Uterus (tissue), 4 donors: ENCODE measurements around the gene MYADML2. TPM values are rescaled to one million over a fixed set of nuclear protein-coding genes. Genes with fewer than 3 reads are reported as not detected.

ENCODE experiments used
- DNase-seq, 2 donors: peaks; one replicate each; pipeline ENCODE4 v3.0.0-alpha.2; 2019 to 2020
- H3K27ac ChIP-seq, 2 donors: fragments of 200-600 bp; sonication (generic); 1 replicate in 1 of 2; 2 replicates in 1 of 2; pipeline ENCODE4 v1.5.1; 2016 to 2018
- H3K27me3 ChIP-seq, 2 donors: fragments of 200-600 bp; sonication (generic); one replicate each; pipeline ENCODE4 v1.5.1; 2018 to 2019; ENCODE audit warnings: control low read depth in 1 of 2
- H3K36me3 ChIP-seq, 2 donors: fragments of 200-600 bp; sonication (generic); one replicate each; pipeline ENCODE4 v1.5.1; 2019; ENCODE audit warnings: control low read depth in 1 of 2
- H3K4me1 ChIP-seq, 2 donors: fragments of 200-600 bp; sonication (generic); one replicate each; pipeline ENCODE4 v1.5.1; 2018 to 2019; ENCODE audit warnings: control low read depth in 1 of 2
- H3K4me3 ChIP-seq, 2 donors: fragments of 200-600 bp; sonication (generic); 1 replicate in 1 of 2; 2 replicates in 1 of 2; pipeline ENCODE4 v1.5.1; 2018 to 2019; ENCODE audit warnings: mild to moderate bottlenecking in 1 of 2
- H3K9me3 ChIP-seq, 2 donors: fragments of 200-600 bp; sonication (generic); one replicate each; pipeline ENCODE4 v1.5.1; 2019; ENCODE audit warnings: control low read depth in 1 of 2
- CTCF ChIP-seq, 4 experiments: fragments of 200-600 bp in 2 of 4; fragments of 450-650 bp in 2 of 4; sonication (generic) in 2 of 4; IDR thresholded peaks; one replicate each; pipeline ENCODE4 v1.5.1; 2016 to 2019; ENCODE audit warnings: antibody characterized with exemption in 4 of 4, mild to moderate bottlenecking in 2 of 4, moderate library complexity in 1 of 4
- POLR2A ChIP-seq, 2 donors: fragments of 450-650 bp; IDR thresholded peaks; one replicate each; pipeline ENCODE4 v1.6.1; 2016; ENCODE audit warnings: antibody characterized with exemption in 2 of 2, mild to moderate bottlenecking in 1 of 2, moderate library complexity in 1 of 2
- intact Hi-C: fragments of 100-400 bp; cut with DNase I; formaldehyde crosslinking; loops from one replicate; pipeline ENCODE4 v1.15.1; 2023; ENCODE audit warnings: low total_unique reads
- total RNA-seq, 4 donors: library from RNA; depleted of rRNA in 3 of 4; stranded (reverse); fragments of >200 nt in 3 of 4; gene quantifications; one replicate each; pipeline versions ENCODE4 v1.1.0 to v1.2.4, GENCODE V29; 2014 to 2023
- donor health status: DM: yes; HTN: yes; CAD: no.

MYADML2 gene
- total RNA-seq, 4 donors from 2014 or later: not detected

GRCh38 chr17:81980707-81981343 is 33.8 kb upstream of the MYADML2 start:
- peaks cover 0 to 5% of the 10 kb centered on the region in 2 donors for H3K4me1 ChIP-seq
- H3K4me3 ChIP-seq: no peak overlapping the region
- no peak overlapping the region for H3K27ac ChIP-seq
- no peaks in the 10 kb centered on the region for H3K27me3 ChIP-seq
- intact Hi-C loops: no loop called here
- no peaks in the 10 kb centered on the region for H3K36me3 ChIP-seq
- no peak for DNase-seq
- H3K9me3 ChIP-seq: no peaks in the 10 kb centered on the region
- no peak for TF ChIP-seq CTCF (IDR thresholded peaks at IDR 0.05)
- TF ChIP-seq POLR2A (IDR thresholded peaks at IDR 0.05): no peak

GRCh38 chr17:81980122-81980521 is 33.1 kb upstream of the MYADML2 start:
- Histone ChIP-seq H3K27me3 (no peaks in the 10 kb centered on the region), H3K27ac (no peak overlapping the region), H3K9me3 (no peaks in the 10 kb centered on the region), H3K4me3 (no peak overlapping the region), H3K4me1 (peaks cover 0 to 5% of the 10 kb centered on the region in 2 donors), H3K36me3 (no peaks in the 10 kb centered on the region)
- no peak for DNase-seq
- TF ChIP-seq CTCF (IDR thresholded peaks at IDR 0.05): no peak
- TF ChIP-seq POLR2A (IDR thresholded peaks at IDR 0.05): no peak
- intact Hi-C loops: no loop called here

- intact Hi-C loops: no loop called here
- Histone ChIP-seq H3K27ac (no peak overlapping the region), H3K36me3 (no peaks in the 10 kb centered on the region), H3K9me3 (no peaks in the 10 kb centered on the region), H3K27me3 (no peaks in the 10 kb centered on the region), H3K4me1 (peaks cover 0 to 5% of the 10 kb centered on the region in 2 donors), H3K4me3 (peak overlapping the region; percentile 71 to 75)
- DNase-seq: no peak
- TF ChIP-seq CTCF (IDR thresholded peaks at IDR 0.05) (no peak), POLR2A (IDR thresholded peaks at IDR 0.05) (no peak)
Measured at GRCh38 chr17:81978524-81979298, 31.7 kb upstream of the MYADML2 start.

GRCh38 chr17:81977211-81977808 is 30.3 kb upstream of the MYADML2 start, which contains the start of gene ASPSCR1:
Gene ASPSCR1 (plus strand): TSS chr17:81977629. CDS start chr17:81977647, 18 bp downstream.
- Histone ChIP-seq H3K36me3 (no peaks in the 10 kb centered on the region), H3K4me3 (peak within 1 kb of the TSS; percentile 71 to 75), H3K4me1 (peaks cover 0 to 5% of the 10 kb centered on the region in 2 donors), H3K27me3 (no peaks in the 10 kb centered on the region), H3K27ac (peak within 1 kb of the TSS; percentile 87 to 90), H3K9me3 (no peaks in the 10 kb centered on the region)
- intact Hi-C loops: no loop called here
- peak; percentile 87 to 90 for DNase-seq
- TF ChIP-seq POLR2A (IDR thresholded peaks at IDR 0.05): peak; percentile 20 to 78
- TF ChIP-seq CTCF (IDR thresholded peaks at IDR 0.05): peak in 2 of 4 experiments; percentile 4 to 15
